Glutamatergic neuron (in vitro differentiated cells): ENCODE measurements around the gene COLQ. TPM values are rescaled to one million over a fixed set of nuclear protein-coding genes. Genes with fewer than 3 reads are reported as not detected.

ENCODE experiments used
- DNase-seq: peaks from one replicate; pipeline ENCODE4 v3.0.0; 2022
- H3K27ac Mint-ChIP-seq: one replicate; pipeline ENCODE4 v1.8.0; 2020; ENCODE audit warnings: mild to moderate bottlenecking, mixed read lengths, inconsistent platforms; ENCODE audit not compliant: unreplicated experiment
- H3K27me3 Mint-ChIP-seq: one replicate; pipeline ENCODE4 v1.8.0; 2020; ENCODE audit warnings: mild to moderate bottlenecking, moderate library complexity, mixed read lengths, inconsistent platforms; ENCODE audit not compliant: unreplicated experiment
- H3K36me3 Mint-ChIP-seq: one replicate; pipeline ENCODE4 v1.8.0; 2020; ENCODE audit warnings: mild to moderate bottlenecking, mixed read lengths, inconsistent platforms; ENCODE audit not compliant: unreplicated experiment
- H3K4me1 Mint-ChIP-seq: one replicate; pipeline ENCODE4 v1.8.0; 2020; ENCODE audit warnings: mild to moderate bottlenecking, low read depth, mixed read lengths, inconsistent platforms; ENCODE audit not compliant: unreplicated experiment
- H3K4me3 Mint-ChIP-seq: one replicate; pipeline ENCODE4 v1.8.0; 2020; ENCODE audit warnings: mild to moderate bottlenecking, mixed read lengths, inconsistent platforms; ENCODE audit not compliant: unreplicated experiment
- H3K9me3 Mint-ChIP-seq: one replicate; pipeline ENCODE4 v1.8.0; 2020; ENCODE audit warnings: mild to moderate bottlenecking, moderate library complexity, mixed read lengths, inconsistent platforms; ENCODE audit not compliant: unreplicated experiment
- total RNA-seq: library from RNA; stranded (reverse); fragmentation: NEBNext Ultra II Directional; extraction: Animal tissue kit (Norgen Biotek cat#: 25700); gene quantifications from one replicate; pipeline ENCODE4 v1.2.1, GENCODE V29; 2021; ENCODE audit not compliant: unreplicated experiment
- TF ChIP-seq, protein P1 (sequence below): fragments of 200-600 bp; sonication (generic); IDR thresholded peaks from one replicate; pipeline ENCODE4 v1.5.0; 2021; ENCODE audit not compliant: partially characterized antibody, unreplicated experiment

Gene COLQ
- total RNA-seq, 1 donor from 2014 or later = 4.8 TPM

DNA sequence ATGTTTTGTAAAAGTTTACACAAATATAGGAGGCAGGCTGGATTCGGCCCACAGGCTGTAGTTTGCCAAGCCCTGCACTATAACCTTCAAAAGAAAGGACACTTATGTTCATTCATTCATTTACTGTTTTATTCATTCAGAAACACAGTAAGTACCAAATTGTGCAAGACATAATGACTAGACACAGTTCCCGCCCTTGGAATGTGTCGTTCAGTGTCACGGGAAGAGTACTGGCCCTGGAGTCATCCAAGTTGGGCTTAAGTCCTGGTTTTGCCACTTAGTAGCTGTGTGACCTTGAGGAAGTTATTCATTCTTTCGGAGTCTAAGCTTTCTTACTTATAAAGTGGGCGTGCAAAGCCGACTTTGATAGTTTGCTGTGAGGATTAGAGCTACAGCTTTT lies 22.0 kb downstream of the COLQ start:
- H3K9me3 Mint-ChIP-seq = peaks cover 1% of the 10 kb centered on the region
- no peaks in the 10 kb centered on the region for H3K36me3 Mint-ChIP-seq
- H3K4me3 Mint-ChIP-seq = no peak overlapping the region
- TF ChIP-seq, protein P1, sequence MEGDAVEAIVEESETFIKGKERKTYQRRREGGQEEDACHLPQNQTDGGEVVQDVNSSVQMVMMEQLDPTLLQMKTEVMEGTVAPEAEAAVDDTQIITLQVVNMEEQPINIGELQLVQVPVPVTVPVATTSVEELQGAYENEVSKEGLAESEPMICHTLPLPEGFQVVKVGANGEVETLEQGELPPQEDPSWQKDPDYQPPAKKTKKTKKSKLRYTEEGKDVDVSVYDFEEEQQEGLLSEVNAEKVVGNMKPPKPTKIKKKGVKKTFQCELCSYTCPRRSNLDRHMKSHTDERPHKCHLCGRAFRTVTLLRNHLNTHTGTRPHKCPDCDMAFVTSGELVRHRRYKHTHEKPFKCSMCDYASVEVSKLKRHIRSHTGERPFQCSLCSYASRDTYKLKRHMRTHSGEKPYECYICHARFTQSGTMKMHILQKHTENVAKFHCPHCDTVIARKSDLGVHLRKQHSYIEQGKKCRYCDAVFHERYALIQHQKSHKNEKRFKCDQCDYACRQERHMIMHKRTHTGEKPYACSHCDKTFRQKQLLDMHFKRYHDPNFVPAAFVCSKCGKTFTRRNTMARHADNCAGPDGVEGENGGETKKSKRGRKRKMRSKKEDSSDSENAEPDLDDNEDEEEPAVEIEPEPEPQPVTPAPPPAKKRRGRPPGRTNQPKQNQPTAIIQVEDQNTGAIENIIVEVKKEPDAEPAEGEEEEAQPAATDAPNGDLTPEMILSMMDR = no peak
- H3K27me3 Mint-ChIP-seq = peaks cover 3% of the 10 kb centered on the region
- H3K27ac Mint-ChIP-seq = no peak overlapping the region
- no peaks in the 10 kb centered on the region for H3K4me1 Mint-ChIP-seq
- DNase-seq = no peak

DNA sequence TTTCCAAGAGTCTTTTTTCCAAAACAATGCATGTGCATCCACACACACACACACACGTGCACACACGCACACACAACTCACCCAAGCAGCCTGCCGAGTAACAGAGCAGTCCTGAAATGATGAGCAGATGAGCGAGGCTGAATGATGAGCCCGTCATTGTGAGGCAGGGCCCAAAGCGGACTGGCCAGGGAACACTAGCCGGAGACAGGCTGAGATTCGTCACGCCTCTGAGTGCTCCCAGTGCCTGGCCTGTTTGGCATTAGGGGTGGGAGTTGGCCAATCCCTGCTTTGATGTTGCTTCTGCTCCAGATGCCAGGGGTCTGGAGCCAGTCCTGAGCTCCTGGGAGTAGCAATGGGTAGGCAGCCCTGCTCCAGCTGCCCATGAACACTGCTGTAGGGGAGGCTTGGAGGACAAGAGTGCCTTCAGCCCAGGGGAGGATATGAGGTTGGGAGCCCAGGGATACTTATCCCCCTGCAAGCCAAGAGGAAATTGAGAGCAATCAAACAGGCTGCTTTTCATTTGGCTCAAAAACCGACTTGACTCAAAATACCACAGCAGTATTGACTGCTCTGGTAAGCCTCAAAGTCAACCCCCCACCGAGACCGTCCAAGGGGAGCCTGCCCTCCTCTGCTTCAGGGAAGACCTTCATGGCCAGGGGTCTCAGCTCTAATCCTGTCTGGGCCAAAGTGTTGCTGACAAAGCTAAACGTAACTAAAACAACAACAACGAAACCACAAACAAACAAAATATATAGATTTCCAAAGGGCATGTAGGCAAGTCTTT lies 22.9 kb downstream of the COLQ start:
- H3K4me1 Mint-ChIP-seq = no peaks in the 10 kb centered on the region
- H3K27ac Mint-ChIP-seq = no peak overlapping the region
- peaks cover 3% of the 10 kb centered on the region for H3K27me3 Mint-ChIP-seq
- TF ChIP-seq, protein P1 = no peak
- H3K36me3 Mint-ChIP-seq = no peaks in the 10 kb centered on the region
- H3K4me3 Mint-ChIP-seq = no peak overlapping the region
- DNase-seq = peak; percentile 29
- H3K9me3 Mint-ChIP-seq = peaks cover 3% of the 10 kb centered on the region

DNA sequence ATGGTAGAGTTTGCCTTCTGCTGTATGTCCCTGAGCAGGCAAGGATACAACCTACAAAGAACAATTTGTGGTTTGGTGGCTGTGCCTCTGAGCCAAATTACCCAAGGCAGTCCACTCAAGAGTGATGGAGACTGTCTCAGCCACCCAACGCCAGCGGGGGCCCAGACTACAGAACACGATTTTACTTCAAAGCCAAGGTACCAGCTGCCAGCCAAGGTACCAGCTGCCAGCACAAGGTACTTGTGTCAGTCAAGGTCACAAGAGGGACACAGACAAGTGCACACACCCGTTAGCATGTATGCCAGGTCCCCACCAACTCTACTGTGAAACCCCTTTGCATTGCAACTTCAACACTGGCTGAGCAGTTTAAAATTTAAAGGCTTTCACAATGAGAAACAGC lies 23.5 kb downstream of the COLQ start:
- TF ChIP-seq, protein P1 = no peak
- H3K9me3 Mint-ChIP-seq = peaks cover 3% of the 10 kb centered on the region

DNA sequence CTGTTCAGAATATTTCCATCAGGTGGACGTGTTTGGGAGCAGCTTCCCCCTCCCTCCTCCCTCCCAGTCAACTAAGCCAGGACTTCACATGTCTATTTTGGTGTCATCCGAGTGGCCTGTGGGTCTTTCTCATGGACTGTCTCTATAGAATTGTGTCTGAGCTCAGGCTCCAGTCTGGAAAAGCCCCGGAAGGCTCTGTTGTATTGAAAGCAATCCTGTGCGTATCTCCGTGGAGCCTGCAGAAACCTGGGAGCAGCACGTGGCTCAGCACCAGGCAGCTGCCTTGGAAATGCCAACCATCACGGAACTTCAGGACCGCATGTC lies 25.2 kb downstream of the COLQ start:
- no peak overlapping the region for H3K4me3 Mint-ChIP-seq
- DNase-seq = no peak
- H3K36me3 Mint-ChIP-seq = no peaks in the 10 kb centered on the region
- H3K4me1 Mint-ChIP-seq = no peaks in the 10 kb centered on the region
- H3K9me3 Mint-ChIP-seq = peaks cover 3% of the 10 kb centered on the region
- H3K27ac Mint-ChIP-seq = no peak overlapping the region
- peaks cover 3% of the 10 kb centered on the region for H3K27me3 Mint-ChIP-seq
- TF ChIP-seq, protein P1 = no peak

More for the DNA sequence above, 23.5 kb downstream of the COLQ start:
- no peak for DNase-seq
- H3K36me3 Mint-ChIP-seq = no peaks in the 10 kb centered on the region
- H3K27ac Mint-ChIP-seq = no peak overlapping the region
- no peaks in the 10 kb centered on the region for H3K4me1 Mint-ChIP-seq
- no peak overlapping the region for H3K4me3 Mint-ChIP-seq
- peaks cover 3% of the 10 kb centered on the region for H3K27me3 Mint-ChIP-seq

DNA sequence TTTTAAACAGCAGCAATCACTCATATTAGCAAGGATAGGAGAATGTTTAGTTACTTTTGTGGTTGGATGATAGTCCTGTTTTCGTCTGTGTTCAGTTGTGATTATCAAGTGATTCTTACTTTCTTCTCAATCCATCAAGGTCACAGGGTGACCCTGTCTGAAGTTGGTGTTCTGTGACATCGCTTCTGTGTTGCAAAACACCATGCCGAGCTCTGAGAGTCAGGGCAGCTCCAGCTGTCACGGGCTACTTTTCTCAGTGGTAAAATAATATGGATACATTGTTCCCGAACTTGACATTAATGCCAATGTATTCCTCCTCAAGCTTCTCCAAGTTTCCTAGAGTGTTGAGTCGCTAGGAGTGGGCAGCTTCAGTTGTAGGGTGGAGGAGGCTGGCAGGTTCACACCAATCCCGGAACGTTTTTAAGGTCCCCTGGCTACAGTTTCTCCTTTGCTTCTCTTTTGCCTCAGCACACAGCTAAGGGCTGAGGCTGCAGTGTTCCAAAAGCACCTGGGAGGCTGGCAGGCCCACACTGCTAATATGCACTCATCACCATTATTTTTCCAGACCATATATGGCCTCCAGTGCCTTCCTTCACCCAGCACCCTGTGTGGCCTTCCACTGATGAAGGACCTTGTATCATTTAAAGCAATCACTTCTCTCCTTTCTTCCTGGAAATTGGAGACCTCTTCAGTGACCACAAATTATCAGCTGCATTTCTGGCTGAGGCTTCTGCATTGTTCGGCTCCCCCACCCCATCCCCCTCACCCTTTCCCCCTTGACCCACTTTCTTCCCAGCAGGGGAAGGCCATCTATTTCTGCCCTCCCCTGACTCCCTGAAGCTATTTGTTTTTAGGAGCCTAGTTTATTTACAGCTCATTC lies 25.8 kb downstream of the COLQ start:
- TF ChIP-seq, protein P1 = no peak
- H3K9me3 Mint-ChIP-seq = peaks cover 3% of the 10 kb centered on the region
- H3K4me1 Mint-ChIP-seq = no peaks in the 10 kb centered on the region
- DNase-seq = no peak
- H3K27me3 Mint-ChIP-seq = peaks cover 3% of the 10 kb centered on the region
- H3K27ac Mint-ChIP-seq = no peak overlapping the region
- no peaks in the 10 kb centered on the region for H3K36me3 Mint-ChIP-seq
- no peak overlapping the region for H3K4me3 Mint-ChIP-seq
